Left cardiac atrium (tissue), 4 donors: ENCODE results near the gene NUFIP1. TPM values are rescaled to one million over a fixed set of nuclear protein-coding genes. Genes with fewer than 3 reads are reported as not detected.
A peak's percentile ranks its signal among the peaks of the same experiment; 100 is the strongest.
"Not testable (repeated sequence)": the region's sequence is repeated elsewhere in the genome, so short reads cannot be mapped to it uniquely, and the experiment has no call there.

Source experiments
- ATAC-seq, 2 donors: fragments of 200-7000 bp; cut with Tn5 transposase; one replicate each; pipeline ENCODE4 v1.9.1; 2020; ENCODE audit warnings: mild to moderate bottlenecking in 2 of 2, moderate library complexity in 2 of 2
- DNase-seq: peaks from one replicate; pipeline ENCODE4 v3.0.0-alpha.2; 2020
- intact Hi-C, 2 donors: fragments of 100-400 bp; cut with DNase I; formaldehyde crosslinking; loops; one replicate each; pipeline versions ENCODE4 v1.14.1 to v1.15.1; 2022 to 2023
- total RNA-seq, 2 donors: library from RNA; stranded (reverse); fragmentation: NEBNext Ultra II Directional; extraction: Animal tissue kit (Norgen Biotek cat#: 25700); gene quantifications; one replicate each; pipeline ENCODE4 v1.2.1, GENCODE V29; 2021
- donor health status: DM: no; HTN: yes; CAD: no.
- donor health status: DM: no; HTN: yes; CAD: no; lungs with severe emphysema.
- donor health status: DM: yes; HTN: yes; CAD: no.
- donor health status: Dilated cardiomyopathy.

The NUFIP1 gene
- total RNA-seq, 2 donors from 2014 or later, result 3.0 to 4.7 TPM

- DNase-seq, intact Hi-C loops, ATAC-seq: not testable (repeated sequence)
These were observed 91.0 kb downstream of the NUFIP1 start for GRCh38 chr13:44898308-44898707.

- ATAC-seq (no peak), DNase-seq (no peak)
- intact Hi-C loops, result no loop called here
These were observed 93.3 kb downstream of the NUFIP1 start for GRCh38 chr13:44895953-44896335.

- ATAC-seq (no peak), DNase-seq (no peak)
- intact Hi-C loops, result no loop called here
These were observed 93.9 kb downstream of the NUFIP1 start for GRCh38 chr13:44895264-44895952.

GRCh38 chr13:44894001-44894770, 95.1 kb downstream of the NUFIP1 start:
- intact Hi-C loops, result no loop called here
- DNase-seq (no peak), ATAC-seq (peak; percentile 22 to 34)

Other genes with a start within 250 kb of the NUFIP1 start
- gene GPALPP1, start 67 bp upstream of the NUFIP1 start, total RNA-seq, result 10 to 100 TPM; 12.6 to 14.2 TPM
- gene GTF2F2, start 131.0 kb upstream of the NUFIP1 start, total RNA-seq, result 10 to 100 TPM; 15.2 to 18.2 TPM
- not detected for gene KCTD4, start 211.6 kb upstream of the NUFIP1 start, total RNA-seq